DOHH2 (cell line): ENCODE data around the gene PI16.

Experiments used
- CTCF ChIP-seq: fragments of 200-600 bp; sonication (generic); IDR thresholded peaks from one replicate; pipeline ENCODE4 v1.5.1; 2014; ENCODE audit warnings: antibody characterized with exemption, mild to moderate bottlenecking, low read depth, low read length; ENCODE audit not compliant: poor library complexity, severe bottlenecking
- EZH2phosphoT487 ChIP-seq: fragments of 200-600 bp; sonication (generic); IDR thresholded peaks from 2 replicates; pipeline ENCODE4 v1.6.1; 2017; ENCODE audit warnings: borderline replicate concordance, mild to moderate bottlenecking, antibody characterized with exemption, low read length, moderate library complexity, mixed read lengths

GRCh38 chr6:37011656-37012378 is 57.3 kb downstream of the PI16 start:
- TF ChIP-seq CTCF (no peak), EZH2phosphoT487 (no peak)
